T-helper 1 cell treated with Interleukin-12 subunit alpha and Interleukin-12 subunit beta and Interleukin-4 antibody, amounts not matched to agents 30 μg/mL and 1 μg/mL, for 36 hours (primary cell): ENCODE data around the gene MT4.

ENCODE experiments used
- H3K27ac Mint-ChIP-seq: one replicate; pipeline ENCODE4 v1.8.0; 2021; ENCODE audit warnings: mild to moderate bottlenecking, mixed read lengths
- H3K27me3 Mint-ChIP-seq: one replicate; pipeline ENCODE4 v1.8.0; 2021; ENCODE audit warnings: low read depth, mixed read lengths
- H3K36me3 Mint-ChIP-seq: one replicate; pipeline ENCODE4 v1.8.0; 2021; ENCODE audit warnings: low read depth, mixed read lengths
- H3K4me1 Mint-ChIP-seq: one replicate; pipeline ENCODE4 v1.8.0; 2021; ENCODE audit warnings: low read depth, mixed read lengths
- H3K4me3 Mint-ChIP-seq: one replicate; pipeline ENCODE4 v1.8.0; 2021; ENCODE audit warnings: mild to moderate bottlenecking, moderate library complexity, mixed read lengths
- H3K9me3 Mint-ChIP-seq: one replicate; pipeline ENCODE4 v1.8.0; 2021; ENCODE audit warnings: mixed read lengths

The MT4 gene

DNA sequence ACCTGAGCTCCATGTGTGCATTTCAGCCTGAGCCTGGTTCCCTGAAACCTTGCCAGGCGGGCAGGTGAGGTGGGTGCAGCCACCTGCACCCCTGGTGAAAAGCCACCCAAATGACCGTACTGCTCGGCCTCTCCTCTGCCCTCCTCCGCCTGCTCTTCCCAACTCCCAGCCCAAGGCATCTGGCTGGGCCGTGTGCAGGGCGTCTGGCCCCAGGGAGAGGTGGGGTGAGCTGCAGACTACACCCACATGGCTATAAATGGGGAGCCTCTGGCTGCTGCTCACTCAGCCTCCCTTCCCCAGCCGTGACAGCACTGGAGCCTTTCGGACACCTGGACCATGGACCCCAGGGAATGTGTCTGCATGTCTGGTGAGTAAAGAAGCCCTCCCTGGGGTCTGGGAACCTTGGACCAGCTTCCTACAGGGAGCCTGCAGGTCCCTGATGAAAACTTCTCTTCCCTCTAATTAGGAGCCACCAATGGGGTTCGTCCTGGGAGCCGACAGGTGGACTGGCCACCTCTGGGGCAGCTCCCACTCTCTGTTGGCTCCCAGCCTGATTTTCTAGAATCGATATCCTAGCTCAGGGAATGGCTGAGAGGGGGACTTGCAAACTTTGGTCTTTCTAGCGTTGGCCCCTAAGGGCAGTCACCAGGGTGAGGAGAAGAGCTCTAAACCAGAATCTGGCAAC lies at the start of gene MT4:
MT4 (plus strand) TSS at position 281 of the 685 bp plus-strand sequence; CDS start at position 337, 56 bp downstream.
- Mint-ChIP-seq H3K27me3 (peaks cover 15% of the 10 kb centered on the region), H3K4me3 (no peak within 1 kb of the TSS), H3K27ac (no peak within 1 kb of the TSS)

DNA sequence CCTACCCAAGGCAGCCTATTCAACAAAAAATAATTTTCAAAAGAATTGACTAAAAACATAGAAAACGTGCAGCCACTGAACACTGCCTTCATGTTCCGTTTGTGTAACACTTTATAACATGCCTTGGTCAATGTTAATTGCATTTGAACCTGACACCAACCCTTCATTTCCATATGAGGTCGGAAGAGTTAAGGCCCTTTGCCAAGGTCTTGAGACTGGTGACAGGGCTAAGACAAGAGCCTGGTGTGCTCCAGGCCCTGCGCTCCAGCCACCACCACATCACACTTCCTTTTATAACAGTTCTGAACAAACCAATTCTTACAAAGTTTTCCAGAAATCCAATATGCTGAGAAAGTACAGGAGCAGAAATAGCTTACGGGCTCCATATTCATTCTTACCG lies 49.2 kb upstream of the MT4 start:
- Mint-ChIP-seq H3K4me1 (peaks cover 10% of the 10 kb centered on the region), H3K36me3 (peaks cover 3% of the 10 kb centered on the region), H3K4me3 (no peak overlapping the region), H3K27ac (no peak overlapping the region), H3K9me3 (no peaks in the 10 kb centered on the region), H3K27me3 (no peaks in the 10 kb centered on the region)

More for the DNA sequence above, at the start of gene MT4:
- peaks cover 5% of the 10 kb centered on the region for H3K4me1 Mint-ChIP-seq
- no peaks in the 10 kb centered on the region for H3K36me3 Mint-ChIP-seq
- no peaks in the 10 kb centered on the region for H3K9me3 Mint-ChIP-seq

- Mint-ChIP-seq H3K36me3 (no peaks in the 10 kb centered on the region), H3K9me3 (no peaks in the 10 kb centered on the region), H3K4me1 (peaks cover 12% of the 10 kb centered on the region), H3K27ac (no peak overlapping the region), H3K4me3 (no peak overlapping the region), H3K27me3 (no peaks in the 10 kb centered on the region)
These were observed 47.7 kb upstream of the MT4 start for GRCh38 chr16:56517206-56517605.

DNA sequence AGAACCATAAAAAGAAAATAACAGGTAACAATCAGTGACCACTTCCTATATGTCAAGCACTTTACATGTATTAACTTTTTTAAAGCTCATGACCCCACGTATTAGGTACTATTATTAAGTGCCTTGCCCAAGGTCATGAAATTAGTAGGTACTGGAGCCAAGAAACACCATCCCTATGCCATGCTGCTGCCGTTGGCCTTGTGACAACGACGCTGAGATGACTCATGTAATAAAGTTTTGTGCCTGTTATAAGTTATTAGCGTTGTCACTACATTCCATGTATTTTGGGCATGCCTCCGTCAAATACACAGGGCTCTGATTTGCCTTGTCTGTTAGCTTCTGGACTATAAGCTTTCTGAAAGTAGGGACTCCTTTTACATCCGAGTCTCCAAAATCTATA lies 46.4 kb upstream of the MT4 start:
- H3K9me3 Mint-ChIP-seq = no peaks in the 10 kb centered on the region
- H3K4me1 Mint-ChIP-seq = peaks cover 11% of the 10 kb centered on the region
- no peaks in the 10 kb centered on the region for H3K27me3 Mint-ChIP-seq
- peak overlapping the region; percentile 18 for H3K27ac Mint-ChIP-seq
- H3K36me3 Mint-ChIP-seq = no peaks in the 10 kb centered on the region
- H3K4me3 Mint-ChIP-seq = peak overlapping the region; percentile 78

DNA sequence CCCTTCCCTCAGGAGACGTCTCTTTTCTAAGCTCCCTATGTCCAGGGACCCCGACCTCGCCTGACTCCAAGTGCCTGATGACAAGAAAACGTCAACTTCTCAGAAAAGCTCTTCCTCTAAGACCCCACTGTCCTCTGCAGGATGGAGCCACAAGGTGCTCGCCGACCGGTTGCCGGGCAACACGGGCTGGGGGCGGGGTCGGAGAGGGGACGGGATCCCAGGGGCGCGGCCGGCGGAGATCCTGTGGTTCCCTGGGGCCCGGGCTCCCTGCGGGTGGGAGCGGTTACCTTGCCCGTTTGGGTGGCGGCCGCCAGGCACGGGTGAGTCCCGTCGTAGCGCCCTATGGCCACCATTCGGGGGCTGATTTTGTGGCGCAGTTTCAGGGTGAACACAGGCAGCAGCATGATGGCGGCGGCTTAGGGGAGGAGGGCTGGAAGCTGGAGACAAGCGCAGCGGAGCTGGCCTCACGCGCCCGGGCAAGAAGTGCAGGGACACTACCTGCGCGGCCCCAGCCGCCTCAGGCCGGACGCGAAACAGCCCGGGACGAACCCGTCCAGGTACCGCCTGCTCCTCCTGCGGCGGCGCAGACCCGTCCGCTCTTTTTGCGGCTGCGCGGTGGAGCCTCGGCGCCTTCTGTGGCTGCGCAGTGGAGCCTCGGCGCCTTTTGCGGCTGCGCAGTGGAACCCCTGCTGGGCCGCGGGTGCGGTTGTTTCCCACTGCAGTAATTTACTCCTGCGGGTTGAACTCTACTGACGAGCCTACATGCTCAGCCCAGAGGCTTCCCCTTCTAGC lies 45.2 kb upstream of the MT4 start, which contains the start of gene BBS2:
BBS2 (minus strand) TSS at position 566 of the 792 bp plus-strand sequence; CDS start at position 404, 162 bp downstream.
- no peaks in the 10 kb centered on the region for H3K9me3 Mint-ChIP-seq
- peaks cover 11% of the 10 kb centered on the region for H3K4me1 Mint-ChIP-seq
- peak within 1 kb of the TSS; percentile 43 for H3K27ac Mint-ChIP-seq
- H3K36me3 Mint-ChIP-seq = no peaks in the 10 kb centered on the region
- no peaks in the 10 kb centered on the region for H3K27me3 Mint-ChIP-seq
- H3K4me3 Mint-ChIP-seq = peak within 1 kb of the TSS; percentile 78

DNA sequence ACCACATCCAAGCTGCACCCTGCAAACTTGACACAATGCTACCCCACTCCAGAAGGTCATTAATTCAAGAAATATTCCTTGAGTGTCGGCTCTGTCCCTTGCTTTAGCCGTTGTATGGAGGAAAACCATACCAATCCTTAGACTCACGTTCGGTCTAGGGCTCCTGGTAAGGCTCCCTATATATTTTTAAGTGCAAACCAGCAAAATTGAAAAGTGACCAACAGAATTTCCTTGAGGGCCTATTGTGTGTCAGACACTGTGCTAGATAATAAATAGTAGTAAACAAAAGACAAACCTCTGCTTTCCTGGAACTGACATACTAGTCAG lies 44.7 kb upstream of the MT4 start:
- Mint-ChIP-seq H3K27ac (peak overlapping the region; percentile 41), H3K27me3 (no peaks in the 10 kb centered on the region), H3K9me3 (no peaks in the 10 kb centered on the region), H3K4me3 (peak overlapping the region; percentile 78), H3K36me3 (no peaks in the 10 kb centered on the region), H3K4me1 (peaks cover 11% of the 10 kb centered on the region)

- peaks cover 7% of the 10 kb centered on the region for H3K4me1 Mint-ChIP-seq
- H3K27me3 Mint-ChIP-seq = peaks cover 24% of the 10 kb centered on the region
- H3K9me3 Mint-ChIP-seq = no peaks in the 10 kb centered on the region
- H3K4me3 Mint-ChIP-seq = no peak overlapping the region
- no peak overlapping the region for H3K27ac Mint-ChIP-seq
- H3K36me3 Mint-ChIP-seq = no peaks in the 10 kb centered on the region
These were observed 39.6 kb upstream of the MT4 start for GRCh38 chr16:56525236-56525635.

- no peak overlapping the region for H3K4me3 Mint-ChIP-seq
- H3K36me3 Mint-ChIP-seq = no peaks in the 10 kb centered on the region
- no peaks in the 10 kb centered on the region for H3K4me1 Mint-ChIP-seq
- peaks cover 36% of the 10 kb centered on the region for H3K27me3 Mint-ChIP-seq
- no peak overlapping the region for H3K27ac Mint-ChIP-seq
- H3K9me3 Mint-ChIP-seq = no peaks in the 10 kb centered on the region
These were observed 34.0 kb upstream of the MT4 start for GRCh38 chr16:56530872-56531271.

DNA sequence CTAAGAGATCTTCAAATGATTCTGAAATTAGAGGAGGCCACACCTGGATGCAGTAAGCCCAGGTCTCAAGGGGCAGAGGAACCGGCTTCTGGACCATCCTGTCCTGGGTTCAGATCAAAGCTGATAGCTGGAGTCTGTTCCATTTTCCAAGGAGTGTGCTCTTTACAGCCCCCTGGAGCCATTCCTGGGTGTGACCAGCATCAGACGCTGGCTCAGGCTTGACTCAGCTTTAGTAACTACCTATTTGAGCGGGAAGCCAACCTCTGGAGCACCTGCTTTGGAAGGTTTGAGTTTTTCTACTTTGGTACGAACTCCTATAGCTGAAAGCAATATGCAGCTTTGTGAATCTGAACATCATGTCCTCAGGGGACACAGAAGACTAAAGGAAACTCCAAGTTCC lies 32.2 kb upstream of the MT4 start:
- H3K27me3 Mint-ChIP-seq = peaks cover 27% of the 10 kb centered on the region
- H3K4me1 Mint-ChIP-seq = no peaks in the 10 kb centered on the region
- H3K9me3 Mint-ChIP-seq = no peaks in the 10 kb centered on the region
- no peak overlapping the region for H3K27ac Mint-ChIP-seq
- no peaks in the 10 kb centered on the region for H3K36me3 Mint-ChIP-seq
- no peak overlapping the region for H3K4me3 Mint-ChIP-seq

GRCh38 chr16:56534847-56535383 lies 30.0 kb upstream of the MT4 start:
- peaks cover 21% of the 10 kb centered on the region for H3K27me3 Mint-ChIP-seq
- H3K36me3 Mint-ChIP-seq = no peaks in the 10 kb centered on the region
- H3K4me1 Mint-ChIP-seq = no peaks in the 10 kb centered on the region
- H3K9me3 Mint-ChIP-seq = no peaks in the 10 kb centered on the region
- no peak overlapping the region for H3K27ac Mint-ChIP-seq
- no peak overlapping the region for H3K4me3 Mint-ChIP-seq

- no peaks in the 10 kb centered on the region for H3K4me1 Mint-ChIP-seq
- H3K27me3 Mint-ChIP-seq = peaks cover 22% of the 10 kb centered on the region
- H3K36me3 Mint-ChIP-seq = no peaks in the 10 kb centered on the region
- H3K4me3 Mint-ChIP-seq = no peak overlapping the region
- H3K27ac Mint-ChIP-seq = no peak overlapping the region
- H3K9me3 Mint-ChIP-seq = peaks cover 3% of the 10 kb centered on the region
These were observed 26.5 kb upstream of the MT4 start for GRCh38 chr16:56538331-56538730.

DNA sequence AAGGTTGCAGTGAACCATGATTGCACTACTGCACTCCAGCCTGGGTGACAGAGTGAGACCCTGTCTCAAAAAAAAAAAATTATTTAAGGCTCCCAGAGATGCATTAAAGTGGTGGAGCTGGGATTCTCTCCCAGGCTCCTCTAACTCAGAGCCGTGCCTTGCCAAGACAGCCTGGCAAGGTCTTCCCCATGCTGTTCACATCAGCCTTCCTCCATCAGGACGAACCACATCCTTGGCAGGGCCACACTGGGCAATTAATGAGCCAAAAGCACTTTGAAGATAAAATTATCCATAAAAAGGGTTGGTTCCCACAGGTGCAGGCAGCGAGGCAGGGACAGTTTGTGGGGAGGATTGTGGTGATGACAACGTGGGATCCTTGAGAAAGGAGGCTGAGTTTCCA lies 25.2 kb upstream of the MT4 start:
- Mint-ChIP-seq H3K36me3 (no peaks in the 10 kb centered on the region), H3K27me3 (peaks cover 16% of the 10 kb centered on the region), H3K4me3 (no peak overlapping the region), H3K27ac (no peak overlapping the region), H3K4me1 (no peaks in the 10 kb centered on the region), H3K9me3 (peaks cover 3% of the 10 kb centered on the region)

GRCh38 chr16:56542039-56542438 lies 22.8 kb upstream of the MT4 start:
- Mint-ChIP-seq H3K27ac (no peak overlapping the region), H3K27me3 (peaks cover 18% of the 10 kb centered on the region)

DNA sequence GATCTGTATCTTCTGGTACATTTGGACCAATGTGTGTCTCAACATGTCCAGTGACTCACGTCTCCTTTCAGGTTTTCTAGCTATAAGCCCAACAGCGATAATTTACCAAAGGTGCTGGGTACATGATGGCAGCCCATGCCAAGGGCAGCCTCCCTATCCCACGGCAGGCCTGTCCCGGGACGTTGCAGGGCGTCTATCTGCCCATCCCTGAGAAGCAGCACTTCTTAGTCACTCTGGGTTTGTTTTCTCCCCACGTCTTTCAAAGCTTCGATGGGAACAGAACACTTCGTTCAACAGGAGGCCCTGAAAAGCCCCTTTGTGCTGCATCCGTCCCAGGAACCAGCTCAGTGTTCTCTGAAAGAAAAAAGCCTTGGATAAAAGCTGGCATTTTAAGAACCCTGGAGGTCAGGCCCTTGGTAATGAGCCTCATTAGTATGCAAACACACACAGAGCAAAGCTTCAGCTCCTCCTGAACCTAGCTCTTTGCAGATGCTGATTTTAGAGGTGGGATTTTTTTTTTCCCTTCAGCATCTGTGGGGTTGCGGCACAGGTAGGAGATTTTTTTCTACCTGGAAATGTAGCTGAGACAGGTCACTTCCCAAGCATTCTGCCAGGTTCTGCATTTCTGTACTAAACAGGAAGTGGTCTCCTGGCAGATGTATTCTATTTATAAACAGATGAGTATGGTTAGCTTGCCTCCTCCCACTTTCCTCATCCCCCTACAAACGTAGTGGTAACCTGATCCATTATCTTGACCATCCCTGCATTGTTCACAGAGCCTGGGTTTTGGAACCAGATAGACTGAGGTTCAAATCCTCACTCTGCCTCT lies 17.5 kb upstream of the MT4 start:
- H3K4me3 Mint-ChIP-seq = no peak overlapping the region

More at GRCh38 chr16:56542039-56542438, 22.8 kb upstream of the MT4 start:
- Mint-ChIP-seq H3K9me3 (peaks cover 3% of the 10 kb centered on the region), H3K4me1 (peaks cover 3% of the 10 kb centered on the region), H3K4me3 (no peak overlapping the region), H3K36me3 (no peaks in the 10 kb centered on the region)

More for the DNA sequence above, 17.5 kb upstream of the MT4 start:
- Mint-ChIP-seq H3K27ac (peak overlapping the region; percentile 41), H3K27me3 (peaks cover 10% of the 10 kb centered on the region), H3K36me3 (no peaks in the 10 kb centered on the region), H3K4me1 (peaks cover 15% of the 10 kb centered on the region), H3K9me3 (no peaks in the 10 kb centered on the region)
